ENCODE measurements around the gene PRPS1L1.

The PRPS1L1 gene

GRCh38 chr7:18027628-18028027 lies at the start of gene PRPS1L1:
PRPS1L1 (minus strand) TSS chr7:18027846.
- no peaks in the 10 kb centered on the region for H3K4me1 Mint-ChIP-seq
- ATAC-seq: no peak
- H3K36me3 Mint-ChIP-seq: no peaks in the 10 kb centered on the region
- no peaks in the 10 kb centered on the region for H3K9me3 Mint-ChIP-seq
- H3K27me3 Mint-ChIP-seq: peaks cover 9% of the 10 kb centered on the region
- H3K4me3 Mint-ChIP-seq: no peak within 1 kb of the TSS
- H3K27ac Mint-ChIP-seq: no peak within 1 kb of the TSS

- H3K36me3 Mint-ChIP-seq: peaks cover 6% of the 10 kb centered on the region
- H3K4me3 Mint-ChIP-seq: no peak overlapping the region
- H3K27me3 Mint-ChIP-seq: peaks cover 26% of the 10 kb centered on the region
- no peak overlapping the region for H3K27ac Mint-ChIP-seq
- ATAC-seq: no peak
- H3K4me1 Mint-ChIP-seq: no peaks in the 10 kb centered on the region
- peaks cover 8% of the 10 kb centered on the region for H3K9me3 Mint-ChIP-seq
Measured at GRCh38 chr7:18076461-18076860, 48.8 kb upstream of the PRPS1L1 start.

- H3K27me3 Mint-ChIP-seq: no peaks in the 10 kb centered on the region
- H3K4me1 Mint-ChIP-seq: no peaks in the 10 kb centered on the region
- H3K9me3 Mint-ChIP-seq: no peaks in the 10 kb centered on the region
- no peak overlapping the region for H3K4me3 Mint-ChIP-seq
- no peak for ATAC-seq
- no peak overlapping the region for H3K27ac Mint-ChIP-seq
- H3K36me3 Mint-ChIP-seq: no peaks in the 10 kb centered on the region
Measured at GRCh38 chr7:18068745-18069144, 41.1 kb upstream of the PRPS1L1 start.

- no peaks in the 10 kb centered on the region for H3K27me3 Mint-ChIP-seq
- H3K36me3 Mint-ChIP-seq: no peaks in the 10 kb centered on the region
- H3K27ac Mint-ChIP-seq: no peak overlapping the region
- no peak for ATAC-seq
- H3K4me1 Mint-ChIP-seq: no peaks in the 10 kb centered on the region
- H3K9me3 Mint-ChIP-seq: no peaks in the 10 kb centered on the region
- H3K4me3 Mint-ChIP-seq: no peak overlapping the region
Measured at GRCh38 chr7:18064242-18064838, 36.7 kb upstream of the PRPS1L1 start.

- Mint-ChIP-seq H3K36me3 (no peaks in the 10 kb centered on the region), H3K4me1 (no peaks in the 10 kb centered on the region), H3K27ac (no peak overlapping the region), H3K27me3 (no peaks in the 10 kb centered on the region), H3K9me3 (no peaks in the 10 kb centered on the region), H3K4me3 (no peak overlapping the region)
- ATAC-seq: no peak
Measured at GRCh38 chr7:18063149-18063901, 35.7 kb upstream of the PRPS1L1 start.

- ATAC-seq: no peak
- H3K4me1 Mint-ChIP-seq: no peaks in the 10 kb centered on the region
- H3K36me3 Mint-ChIP-seq: no peaks in the 10 kb centered on the region
- H3K27ac Mint-ChIP-seq: no peak overlapping the region
- H3K27me3 Mint-ChIP-seq: no peaks in the 10 kb centered on the region
- no peaks in the 10 kb centered on the region for H3K9me3 Mint-ChIP-seq
- no peak overlapping the region for H3K4me3 Mint-ChIP-seq
Measured at GRCh38 chr7:18059171-18059570, 31.5 kb upstream of the PRPS1L1 start.

- no peaks in the 10 kb centered on the region for H3K9me3 Mint-ChIP-seq
- H3K4me1 Mint-ChIP-seq: no peaks in the 10 kb centered on the region
- H3K36me3 Mint-ChIP-seq: no peaks in the 10 kb centered on the region
- no peak for ATAC-seq
- no peaks in the 10 kb centered on the region for H3K27me3 Mint-ChIP-seq
- H3K4me3 Mint-ChIP-seq: no peak overlapping the region
- H3K27ac Mint-ChIP-seq: no peak overlapping the region
Measured at GRCh38 chr7:18053941-18054340, 26.3 kb upstream of the PRPS1L1 start.

- no peaks in the 10 kb centered on the region for H3K9me3 Mint-ChIP-seq
- no peaks in the 10 kb centered on the region for H3K27me3 Mint-ChIP-seq
- H3K4me3 Mint-ChIP-seq: no peak overlapping the region
- H3K27ac Mint-ChIP-seq: no peak overlapping the region
- no peak for ATAC-seq
- no peaks in the 10 kb centered on the region for H3K36me3 Mint-ChIP-seq
- no peaks in the 10 kb centered on the region for H3K4me1 Mint-ChIP-seq
Measured at GRCh38 chr7:18053177-18053928, 25.7 kb upstream of the PRPS1L1 start.

GRCh38 chr7:18049262-18049661 lies 21.6 kb upstream of the PRPS1L1 start:
- Mint-ChIP-seq H3K27ac (no peak overlapping the region), H3K4me1 (no peaks in the 10 kb centered on the region), H3K4me3 (no peak overlapping the region)

GRCh38 chr7:18046601-18047000 lies 19.0 kb upstream of the PRPS1L1 start:
- no peaks in the 10 kb centered on the region for H3K4me1 Mint-ChIP-seq
- H3K9me3 Mint-ChIP-seq: peaks cover 3% of the 10 kb centered on the region
- no peaks in the 10 kb centered on the region for H3K36me3 Mint-ChIP-seq
- H3K4me3 Mint-ChIP-seq: no peak overlapping the region
- no peaks in the 10 kb centered on the region for H3K27me3 Mint-ChIP-seq
- H3K27ac Mint-ChIP-seq: no peak overlapping the region
- no peak for ATAC-seq

More at GRCh38 chr7:18049262-18049661, 21.6 kb upstream of the PRPS1L1 start:
- no peaks in the 10 kb centered on the region for H3K27me3 Mint-ChIP-seq
- no peaks in the 10 kb centered on the region for H3K9me3 Mint-ChIP-seq
- ATAC-seq: no peak
- no peaks in the 10 kb centered on the region for H3K36me3 Mint-ChIP-seq

- ATAC-seq: no peak
- no peak overlapping the region for H3K27ac Mint-ChIP-seq
- no peaks in the 10 kb centered on the region for H3K36me3 Mint-ChIP-seq
- H3K27me3 Mint-ChIP-seq: no peaks in the 10 kb centered on the region
- no peaks in the 10 kb centered on the region for H3K4me1 Mint-ChIP-seq
- peaks cover 3% of the 10 kb centered on the region for H3K9me3 Mint-ChIP-seq
- H3K4me3 Mint-ChIP-seq: no peak overlapping the region
Measured at GRCh38 chr7:18045171-18045570, 17.5 kb upstream of the PRPS1L1 start.

GRCh38 chr7:18041191-18041590 lies 13.5 kb upstream of the PRPS1L1 start:
- no peak overlapping the region for H3K27ac Mint-ChIP-seq
- no peak overlapping the region for H3K4me3 Mint-ChIP-seq
- ATAC-seq: no peak
- H3K27me3 Mint-ChIP-seq: peaks cover 8% of the 10 kb centered on the region
- H3K4me1 Mint-ChIP-seq: no peaks in the 10 kb centered on the region
- peaks cover 3% of the 10 kb centered on the region for H3K9me3 Mint-ChIP-seq
- no peaks in the 10 kb centered on the region for H3K36me3 Mint-ChIP-seq

- Mint-ChIP-seq H3K36me3 (no peaks in the 10 kb centered on the region), H3K9me3 (peaks cover 3% of the 10 kb centered on the region), H3K4me1 (no peaks in the 10 kb centered on the region), H3K27ac (no peak overlapping the region), H3K4me3 (no peak overlapping the region), H3K27me3 (peaks cover 8% of the 10 kb centered on the region)
- ATAC-seq: no peak
Measured at GRCh38 chr7:18040196-18040595, 12.6 kb upstream of the PRPS1L1 start.

- ATAC-seq: no peak
- Mint-ChIP-seq H3K27ac (no peak overlapping the region), H3K4me1 (no peaks in the 10 kb centered on the region), H3K4me3 (no peak overlapping the region), H3K36me3 (no peaks in the 10 kb centered on the region), H3K27me3 (peaks cover 8% of the 10 kb centered on the region), H3K9me3 (peaks cover 3% of the 10 kb centered on the region)
Measured at GRCh38 chr7:18038382-18038781, 10.7 kb upstream of the PRPS1L1 start.

- Mint-ChIP-seq H3K27ac (no peak overlapping the region), H3K9me3 (peaks cover under 1% of the 10 kb centered on the region), H3K27me3 (peaks cover 8% of the 10 kb centered on the region), H3K4me1 (no peaks in the 10 kb centered on the region), H3K36me3 (no peaks in the 10 kb centered on the region), H3K4me3 (no peak overlapping the region)
- ATAC-seq: no peak
Measured at GRCh38 chr7:18037609-18038008, 10.0 kb upstream of the PRPS1L1 start.

- no peaks in the 10 kb centered on the region for H3K36me3 Mint-ChIP-seq
- H3K9me3 Mint-ChIP-seq: no peaks in the 10 kb centered on the region
- ATAC-seq: no peak
- peaks cover 8% of the 10 kb centered on the region for H3K27me3 Mint-ChIP-seq
- no peak overlapping the region for H3K27ac Mint-ChIP-seq
- H3K4me3 Mint-ChIP-seq: no peak overlapping the region
- no peaks in the 10 kb centered on the region for H3K4me1 Mint-ChIP-seq
Measured at GRCh38 chr7:18036783-18037182, 9.1 kb upstream of the PRPS1L1 start.
